ENCODE measurements around the gene EML3. TPM values are rescaled to one million over a fixed set of nuclear protein-coding genes. Genes with fewer than 3 reads are reported as not detected.

The EML3 gene
- total and polyA plus RNA-seq, 5 donors = 23.5 to 33.3 (median 23.9) TPM

DNA sequence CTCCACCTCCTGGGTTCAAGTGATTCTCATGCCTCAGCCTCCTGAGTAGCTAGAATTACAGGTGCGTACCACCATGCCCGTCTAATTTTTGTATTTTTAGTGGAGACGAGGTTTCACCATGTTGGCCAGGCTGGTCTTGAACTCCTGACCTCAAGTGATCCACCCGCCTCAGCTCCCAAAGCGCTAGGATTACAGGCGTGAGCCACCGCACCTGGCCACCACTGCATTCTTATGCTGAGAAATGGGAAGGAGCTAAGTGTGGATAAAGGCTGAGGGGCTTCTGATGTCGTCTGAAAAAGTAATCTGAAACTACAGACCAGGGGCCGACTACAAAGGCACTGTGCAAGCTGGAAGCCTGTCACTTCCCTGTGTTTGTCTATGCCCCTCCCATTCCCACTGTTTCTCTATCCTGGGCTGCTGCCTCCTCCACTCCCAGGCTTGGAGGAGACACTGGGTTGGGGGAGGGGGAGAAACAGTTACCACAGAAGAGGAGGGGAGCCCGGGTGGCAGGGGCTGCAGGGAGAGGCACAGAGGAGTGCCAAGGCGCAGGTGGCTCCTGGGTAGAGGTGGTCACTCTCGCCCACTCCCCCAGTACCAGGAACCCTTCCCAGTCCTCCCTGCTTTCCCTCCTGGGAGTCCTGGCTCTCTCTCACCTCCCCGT lies 8.0 kb downstream of the EML3 start:
- 83% methylated on average over 13 of the region's 13 CpGs for WGBS
- peak in 2 of 3 donors; percentile 40 to 67 for DNase-seq

DNA sequence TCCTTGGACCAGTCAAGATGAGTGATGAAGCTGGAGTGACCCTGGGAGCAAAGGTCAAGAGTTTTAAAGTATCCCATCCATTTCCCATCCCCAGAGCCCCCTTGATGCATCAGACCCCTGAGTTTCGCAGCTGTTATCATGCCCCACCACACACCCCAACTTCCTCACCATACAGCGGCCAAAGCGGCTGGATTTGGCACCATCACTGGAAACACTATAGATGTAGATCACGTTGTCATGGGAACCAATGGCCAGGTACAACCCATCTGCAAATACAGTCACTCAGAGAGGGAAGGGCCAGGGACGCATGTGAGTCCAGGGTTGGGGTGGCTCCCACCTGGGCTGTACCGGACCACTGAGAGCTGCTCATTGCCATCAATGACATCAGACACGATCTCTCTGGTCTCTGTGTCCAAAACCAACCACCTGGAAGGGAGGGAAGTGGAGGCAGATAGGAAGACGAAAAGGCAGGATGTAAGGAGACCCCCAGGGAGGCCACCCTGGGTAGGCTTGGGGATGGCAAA lies 8.7 kb downstream of the EML3 start:
- no peak overlapping the region for H3K27ac ChIP-seq (ENCODE audit: low read length)

More for the DNA sequence above, 8.0 kb downstream of the EML3 start:
- H3K4me3 ChIP-seq (ENCODE audit: low read length) = no peak overlapping the region
- no peak overlapping the region for H3K27ac ChIP-seq (ENCODE audit: low read length)
- no peaks in the 10 kb centered on the region for H3K9me3 ChIP-seq (ENCODE audit: control insufficient read depth, low read length)
- no peaks in the 10 kb centered on the region for H3K27me3 ChIP-seq (ENCODE audit: control insufficient read depth, insufficient read depth)
- ATAC-seq = no peak
- H3K4me1 ChIP-seq (ENCODE audit: control insufficient read depth, insufficient read depth, low read length) = peaks cover 1% of the 10 kb centered on the region
- intact Hi-C loops (cut with DNase I) = no loop called here

DNA sequence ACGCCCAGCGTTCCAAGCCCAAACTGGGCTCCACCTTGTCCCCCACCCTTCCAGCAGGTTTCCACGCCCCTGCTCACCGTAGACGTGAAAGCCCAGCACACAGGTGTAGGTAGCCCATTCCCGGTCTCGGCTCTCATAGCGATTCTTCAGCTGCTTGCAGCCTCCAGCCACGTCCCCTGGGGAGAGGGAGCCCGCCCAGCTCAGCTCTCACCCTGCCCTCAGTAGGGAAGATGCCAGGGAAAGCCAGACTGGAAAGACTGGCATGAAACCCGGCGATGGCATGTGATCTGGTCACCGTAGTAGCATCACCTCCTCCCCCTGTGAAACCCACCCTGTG lies 9.5 kb downstream of the EML3 start:
- peak in 2 of 3 donors; percentile 53 to 73 for DNase-seq

More for the DNA sequence above, 8.7 kb downstream of the EML3 start:
- 91% methylated on average over 8 of the region's 8 CpGs for WGBS
- no peaks in the 10 kb centered on the region for H3K27me3 ChIP-seq (ENCODE audit: control insufficient read depth, insufficient read depth)
- peak in 1 of 3 donors; percentile 54 for DNase-seq
- no peaks in the 10 kb centered on the region for H3K9me3 ChIP-seq (ENCODE audit: control insufficient read depth, low read length)
- intact Hi-C loops (cut with DNase I) = no loop called here
- H3K4me3 ChIP-seq (ENCODE audit: low read length) = no peak overlapping the region
- ATAC-seq = no peak
- peaks cover 2% of the 10 kb centered on the region for H3K4me1 ChIP-seq (ENCODE audit: control insufficient read depth, insufficient read depth, low read length)

DNA sequence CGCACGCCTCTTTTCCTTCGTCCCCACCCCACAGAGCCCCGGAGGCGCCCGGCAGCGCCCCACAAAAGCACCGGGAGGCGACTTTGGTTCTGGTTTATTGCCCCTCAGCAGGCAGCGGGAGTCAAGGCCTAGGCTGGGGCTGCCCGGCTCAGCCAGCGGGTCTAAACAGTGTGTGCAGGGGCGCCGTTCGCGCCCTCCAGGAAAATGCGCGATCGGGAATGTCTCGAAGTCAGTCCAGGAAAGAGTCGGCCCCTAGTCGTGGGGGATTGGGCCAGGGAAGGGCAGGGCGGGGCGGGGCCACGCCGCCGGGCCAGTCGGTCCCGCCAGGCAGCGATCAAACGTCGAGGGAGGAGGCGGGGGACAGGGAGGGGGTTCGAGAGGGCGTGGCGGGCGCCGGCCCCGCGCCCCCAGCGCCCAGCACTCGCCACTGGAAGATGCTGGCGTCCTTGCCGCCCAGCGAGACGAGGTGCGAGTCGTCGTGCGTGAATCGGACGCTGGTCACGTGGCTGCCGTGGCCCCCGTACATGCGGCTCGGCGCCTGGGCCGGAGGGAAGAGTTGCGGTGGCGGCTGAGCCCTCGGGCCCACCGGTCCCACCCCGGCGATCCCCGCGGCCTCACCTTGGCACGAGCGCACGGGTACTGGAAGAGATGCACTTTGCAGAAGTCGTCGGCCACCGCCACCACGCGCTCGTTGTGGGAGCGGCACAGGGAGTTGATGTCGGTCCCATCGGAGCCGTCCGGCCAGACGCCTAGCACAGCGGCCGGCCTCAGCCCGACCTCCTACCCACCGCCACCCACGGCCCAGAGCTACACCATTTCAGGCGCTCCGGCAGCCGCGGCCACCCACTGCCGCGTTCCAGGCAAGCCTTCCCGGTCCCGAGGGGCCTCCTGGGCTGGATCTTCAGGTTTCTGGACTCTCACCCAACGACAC lies 10.2 kb downstream of the EML3 start:
- WGBS = 9% methylated on average over 96 of the region's 96 CpGs
- peaks cover 2% of the 10 kb centered on the region for H3K4me1 ChIP-seq (ENCODE audit: control insufficient read depth, insufficient read depth, low read length)
- peak; percentile 71 to 90 (median 90) for DNase-seq
- no peaks in the 10 kb centered on the region for H3K9me3 ChIP-seq (ENCODE audit: control insufficient read depth, low read length)
- H3K27ac ChIP-seq (ENCODE audit: low read length) = peak overlapping the region; percentile 86
- intact Hi-C loops (cut with DNase I) = no loop called here
- ATAC-seq = peak; percentile 52 to 67
- peak overlapping the region; percentile 94 for H3K4me3 ChIP-seq (ENCODE audit: low read length)
- no peaks in the 10 kb centered on the region for H3K27me3 ChIP-seq (ENCODE audit: control insufficient read depth, insufficient read depth)

More for the DNA sequence above, 9.5 kb downstream of the EML3 start:
- Histone ChIP-seq H3K27ac (ENCODE audit: low read length) (no peak overlapping the region), H3K4me3 (ENCODE audit: low read length) (no peak overlapping the region), H3K9me3 (ENCODE audit: control insufficient read depth, low read length) (no peaks in the 10 kb centered on the region), H3K27me3 (ENCODE audit: control insufficient read depth, insufficient read depth) (no peaks in the 10 kb centered on the region), H3K4me1 (ENCODE audit: control insufficient read depth, insufficient read depth, low read length) (peaks cover 2% of the 10 kb centered on the region)
- intact Hi-C loops (cut with DNase I) = no loop called here
- 48% methylated on average over 13 of the region's 13 CpGs for WGBS
- ATAC-seq = no peak

DNA sequence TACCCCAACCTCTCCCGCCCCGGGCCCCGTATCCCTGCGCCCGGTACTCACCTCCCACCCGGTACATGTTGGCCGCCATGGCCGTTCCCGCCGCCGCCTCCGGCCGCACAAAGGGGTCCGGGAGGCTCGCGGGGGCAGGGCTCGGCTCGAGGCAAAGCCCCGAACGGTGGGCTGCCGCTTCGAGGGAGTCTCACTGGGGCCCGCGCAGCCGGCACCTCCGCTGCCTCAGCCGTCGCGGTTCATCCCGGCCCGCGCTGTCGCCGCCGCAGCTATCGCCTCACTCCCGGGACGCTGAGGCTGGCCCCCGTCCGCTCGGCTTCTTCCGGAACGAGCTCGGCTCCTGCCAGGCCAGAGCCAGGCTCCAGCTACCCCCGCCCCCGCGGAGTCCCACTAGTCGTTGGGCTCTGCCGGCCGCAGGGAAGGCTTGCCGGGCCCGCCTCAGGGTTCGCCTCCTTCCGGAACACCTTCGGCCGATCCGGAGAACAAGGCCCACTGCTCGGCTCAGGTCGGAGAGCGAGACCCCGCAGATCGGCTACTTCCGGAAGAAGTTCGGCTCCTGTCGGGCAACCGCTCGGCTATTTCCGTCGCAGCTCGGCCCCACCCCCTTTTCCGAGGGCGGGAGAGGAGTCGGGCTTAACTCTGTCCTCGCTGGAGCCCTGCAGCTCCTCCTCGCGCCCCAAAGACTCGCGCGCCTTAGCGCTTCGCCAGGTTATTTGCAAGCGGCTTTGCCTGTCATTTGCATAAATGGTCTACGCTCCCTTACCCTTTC lies 11.0 kb downstream of the EML3 start, which contains the start of gene MTA2:
Gene MTA2 (minus strand): TSS at position 494 of the 769 bp plus-strand sequence. CDS start 415 bp downstream, at position 79.
- Histone ChIP-seq H3K4me3 (ENCODE audit: low read length) (peak within 1 kb of the TSS; percentile 94), H3K27me3 (ENCODE audit: control insufficient read depth, insufficient read depth) (no peaks in the 10 kb centered on the region), H3K4me1 (ENCODE audit: control insufficient read depth, insufficient read depth, low read length) (peaks cover 2% of the 10 kb centered on the region), H3K9me3 (ENCODE audit: control insufficient read depth, low read length) (no peaks in the 10 kb centered on the region), H3K27ac (ENCODE audit: low read length) (peak within 1 kb of the TSS; percentile 94)
- under 1% methylated on average over 83 of the region's 83 CpGs for WGBS
- ATAC-seq (peak; percentile 92), DNase-seq (peak; percentile 97 to 99 (median 99))
- intact Hi-C loops (cut with DNase I) = no loop called here

DNA sequence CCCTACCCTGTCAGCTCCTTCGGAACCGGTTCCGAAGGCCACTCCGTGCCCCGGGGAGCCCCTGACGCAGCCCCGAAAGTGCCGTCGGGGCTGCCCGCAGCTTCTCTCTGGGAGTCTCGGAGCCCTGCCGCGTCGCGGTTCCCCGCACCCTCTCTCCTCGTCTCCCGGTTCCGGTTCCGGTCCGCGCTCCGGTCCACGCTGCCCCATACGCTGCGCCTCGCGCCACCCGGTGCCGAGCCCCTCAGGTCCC lies 11.5 kb downstream of the EML3 start:
- ATAC-seq (peak; percentile 28 to 57), DNase-seq (peak in 2 of 3 donors; percentile 71 to 86)
- peaks cover 2% of the 10 kb centered on the region for H3K4me1 ChIP-seq (ENCODE audit: control insufficient read depth, insufficient read depth, low read length)
- peak overlapping the region; percentile 94 for H3K27ac ChIP-seq (ENCODE audit: low read length)
- intact Hi-C loops (cut with DNase I) = no loop called here
- WGBS = 0% methylated on average over 30 of the region's 30 CpGs
- H3K4me3 ChIP-seq (ENCODE audit: low read length) = peak overlapping the region; percentile 94
- no peaks in the 10 kb centered on the region for H3K9me3 ChIP-seq (ENCODE audit: control insufficient read depth, low read length)
- no peaks in the 10 kb centered on the region for H3K27me3 ChIP-seq (ENCODE audit: control insufficient read depth, insufficient read depth)

DNA sequence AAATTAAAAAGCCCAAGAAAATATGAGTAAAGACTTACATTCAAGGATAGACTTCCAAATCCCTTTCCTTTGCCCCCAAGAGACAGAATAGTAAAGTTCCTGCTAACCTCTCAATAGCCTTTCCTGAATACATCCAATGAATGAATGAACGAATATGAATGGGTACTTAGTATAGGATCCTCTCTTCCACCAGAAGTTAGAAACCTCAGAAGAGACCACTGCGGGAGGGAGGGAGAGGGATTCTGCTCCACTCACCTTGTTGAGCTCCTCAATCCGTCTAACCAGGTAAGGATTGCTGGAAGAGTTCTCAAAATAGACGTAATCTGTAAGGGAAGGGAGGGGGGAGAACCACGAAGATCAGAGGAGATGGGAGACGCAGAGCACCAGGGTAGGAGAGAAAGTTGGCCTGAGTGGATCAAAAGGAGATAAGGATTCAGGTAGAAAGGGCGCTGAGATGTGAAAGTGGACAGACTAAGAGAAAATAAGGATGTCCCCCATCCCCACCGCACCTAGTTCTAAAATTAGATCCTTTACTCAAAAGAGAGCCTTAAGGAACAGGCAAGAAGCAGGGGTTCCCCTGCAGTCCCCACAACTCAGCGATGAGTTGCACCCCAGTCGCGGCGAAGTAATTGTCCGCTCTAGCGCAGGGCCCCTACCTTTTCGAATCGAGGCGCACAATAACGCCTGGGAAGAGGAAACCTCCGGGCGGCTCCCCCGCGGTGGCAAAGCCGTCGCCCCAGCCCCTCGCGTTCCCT lies 12.0 kb downstream of the EML3 start:
- peak overlapping the region; percentile 94 for H3K27ac ChIP-seq (ENCODE audit: low read length)
- peak overlapping the region; percentile 94 for H3K4me3 ChIP-seq (ENCODE audit: low read length)
- intact Hi-C loops (cut with DNase I) = no loop called here
- H3K4me1 ChIP-seq (ENCODE audit: control insufficient read depth, insufficient read depth, low read length) = peaks cover 2% of the 10 kb centered on the region
- H3K9me3 ChIP-seq (ENCODE audit: control insufficient read depth, low read length) = no peaks in the 10 kb centered on the region
- DNase-seq (no peak), ATAC-seq (no peak)
- WGBS = 1% methylated on average over 26 of the region's 26 CpGs
- no peaks in the 10 kb centered on the region for H3K27me3 ChIP-seq (ENCODE audit: control insufficient read depth, insufficient read depth)

DNA sequence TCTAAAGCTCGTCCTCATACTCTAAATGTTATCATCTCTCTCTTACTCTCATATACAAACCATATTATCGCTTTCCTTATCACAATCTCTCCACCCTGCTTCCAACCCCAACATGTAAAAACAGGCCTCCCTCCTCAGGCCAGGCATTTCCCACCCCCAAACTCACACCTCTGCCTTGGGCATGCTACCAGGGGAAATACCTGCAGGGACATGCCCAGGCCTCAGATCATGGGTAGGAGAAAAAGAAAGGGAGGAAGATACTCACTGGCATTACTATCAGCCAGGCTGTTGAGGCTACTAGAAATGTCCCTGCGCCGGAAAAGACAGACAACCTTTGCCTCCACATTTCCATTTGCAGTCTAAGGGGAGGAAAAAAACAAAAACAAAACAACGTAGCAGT lies 12.7 kb downstream of the EML3 start:
- DNase-seq (no peak), ATAC-seq (no peak)
- intact Hi-C loops (cut with DNase I) = loop anchor here in 1 of 4 donors (10.0 kb wide), 1 partner anchor 55 kb away; the partner anchor contains the start of gene INTS5
- WGBS = 35% methylated on average over 5 of the region's 5 CpGs
- H3K27ac ChIP-seq (ENCODE audit: low read length) = peak overlapping the region; percentile 21
- H3K4me1 ChIP-seq (ENCODE audit: control insufficient read depth, insufficient read depth, low read length) = peaks cover 2% of the 10 kb centered on the region
- H3K4me3 ChIP-seq (ENCODE audit: low read length) = peak overlapping the region; percentile 7
- H3K9me3 ChIP-seq (ENCODE audit: control insufficient read depth, low read length) = no peaks in the 10 kb centered on the region
- no peaks in the 10 kb centered on the region for H3K27me3 ChIP-seq (ENCODE audit: control insufficient read depth, insufficient read depth)

DNA sequence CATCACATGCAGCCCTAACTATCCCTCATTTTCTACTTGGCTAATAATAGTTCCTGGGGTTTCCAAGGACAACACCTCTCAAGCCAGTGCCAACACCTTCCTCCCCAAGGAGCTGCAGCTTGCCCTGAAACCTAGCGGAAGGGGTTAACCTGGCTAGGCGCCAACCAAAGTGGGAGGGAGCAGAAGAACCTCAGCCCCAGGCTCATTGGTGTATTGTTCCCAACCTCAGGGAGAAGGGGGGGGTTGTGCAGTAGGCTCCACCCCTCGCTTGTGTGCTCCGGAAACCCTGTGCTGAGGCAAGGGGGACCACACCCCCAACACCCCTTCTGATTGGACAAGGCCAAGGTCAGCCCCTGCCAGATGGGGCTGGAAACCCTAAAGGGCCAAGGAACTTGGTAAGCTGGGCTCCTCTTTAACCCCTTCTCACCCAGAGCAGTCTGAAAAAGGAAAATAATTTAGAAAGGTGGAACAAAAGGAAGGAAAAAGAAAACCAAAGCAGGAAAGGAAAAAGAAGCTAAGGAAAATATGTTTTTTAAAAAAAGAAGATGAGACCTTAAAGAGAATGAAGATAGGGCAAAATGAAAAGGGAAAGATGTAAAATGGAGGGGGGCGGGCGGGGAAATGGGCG lies 13.4 kb downstream of the EML3 start:
- no peak overlapping the region for H3K4me3 ChIP-seq (ENCODE audit: low read length)
- H3K9me3 ChIP-seq (ENCODE audit: control insufficient read depth, low read length) = no peaks in the 10 kb centered on the region
- no peaks in the 10 kb centered on the region for H3K27me3 ChIP-seq (ENCODE audit: control insufficient read depth, insufficient read depth)
- 35% methylated on average over 7 of the region's 7 CpGs for WGBS
- peak overlapping the region; percentile 40 for H3K27ac ChIP-seq (ENCODE audit: low read length)
- peak; percentile 84 to 86 for ATAC-seq
- intact Hi-C loops (cut with DNase I) = loop anchor here in 1 of 4 donors (10.0 kb wide), 1 partner anchor 56 kb away; the partner anchor contains the start of gene INTS5
- peaks cover 2% of the 10 kb centered on the region for H3K4me1 ChIP-seq (ENCODE audit: control insufficient read depth, insufficient read depth, low read length)
- peak; percentile 97 to 98 (median 97) for DNase-seq
